GM23338 (cell line): ENCODE data around the gene XPC. TPM values are rescaled to one million over a fixed set of nuclear protein-coding genes. Genes with fewer than 3 reads are reported as not detected.

ENCODE experiments used
- ATAC-seq: fragments of 200-7000 bp; cut with Tn5 transposase; 3 replicates; pipeline ENCODE4 v1.9.1; 2020
- DNase-seq: peaks from one replicate; pipeline ENCODE4 v3.0.0-alpha.2; 2015; ENCODE audit warnings: low spot score
- H2AFZ ChIP-seq: fragments of 200-600 bp; sonication (generic); 2 replicates; pipeline ENCODE4 v1.8.0; 2016; ENCODE audit warnings: antibody characterized with exemption, mild to moderate bottlenecking, moderate library complexity
- H3F3A ChIP-seq: fragments of 200-600 bp; sonication (generic); replicated peaks from 2 replicates; pipeline ENCODE4 v1.8.0; 2017; ENCODE audit warnings: antibody characterized with exemption, mixed run types, low read depth
- H3K27ac ChIP-seq: fragments of 200-600 bp; sonication (generic); 2 replicates; pipeline ENCODE4 v1.6.1; 2016; ENCODE audit warnings: low read depth
- H3K27me3 ChIP-seq: fragments of 200-600 bp; sonication (generic); 2 replicates; pipeline ENCODE4 v1.8.0; 2016; ENCODE audit warnings: mild to moderate bottlenecking, mixed run types, moderate library complexity; ENCODE audit not compliant: insufficient read depth
- H3K36me3 ChIP-seq: fragments of 200-600 bp; sonication (generic); 2 replicates; pipeline ENCODE4 v1.8.0; 2016; ENCODE audit warnings: mild to moderate bottlenecking; ENCODE audit not compliant: insufficient read depth
- H3K4me1 ChIP-seq: fragments of 200-600 bp; sonication (generic); 2 replicates; pipeline ENCODE4 v1.8.0; 2016; ENCODE audit warnings: mild to moderate bottlenecking, moderate library complexity; ENCODE audit not compliant: insufficient read depth
- H3K4me2 ChIP-seq: fragments of 200-600 bp; sonication (generic); 2 replicates; pipeline ENCODE4 v1.7.1; 2017; ENCODE audit warnings: mixed run types
- H3K4me3 ChIP-seq: fragments of 200-600 bp; sonication (generic); 2 replicates; pipeline ENCODE4 v1.6.1; 2016; ENCODE audit warnings: mixed run types
- H3K79me2 ChIP-seq: fragments of 200-600 bp; sonication (generic); replicated peaks from 2 replicates; pipeline ENCODE4 v1.8.0; 2017; ENCODE audit warnings: mild to moderate bottlenecking; ENCODE audit not compliant: insufficient read depth
- H3K9me2 ChIP-seq: fragments of 200-600 bp; sonication (generic); 2 replicates; pipeline ENCODE4 v1.8.0; 2017; ENCODE audit not compliant: insufficient read depth
- H4K20me1 ChIP-seq: fragments of 200-600 bp; sonication (generic); replicated peaks from 2 replicates; pipeline ENCODE4 v1.8.0; 2017; ENCODE audit warnings: mild to moderate bottlenecking; ENCODE audit not compliant: insufficient read depth
- H3K27ac Mint-ChIP-seq: 2 replicates; pipeline ENCODE4 v1.8.0; 2020; ENCODE audit warnings: inconsistent platforms, mild to moderate bottlenecking, moderate library complexity, mixed read lengths
- H3K27me3 Mint-ChIP-seq: 3 replicates; pipeline ENCODE4 v1.8.0; 2022; ENCODE audit warnings: low read depth, mild to moderate bottlenecking, moderate library complexity, mixed read lengths, inconsistent platforms; ENCODE audit not compliant: insufficient read depth, poor library complexity
- H3K36me3 Mint-ChIP-seq: 3 replicates; pipeline ENCODE4 v1.8.0; 2021; ENCODE audit warnings: low read depth, mild to moderate bottlenecking, inconsistent platforms, moderate library complexity, mixed read lengths
- H3K4me1 Mint-ChIP-seq: 3 replicates; pipeline ENCODE4 v1.8.0; 2020; ENCODE audit warnings: mild to moderate bottlenecking, inconsistent platforms, mixed read lengths
- H3K4me3 Mint-ChIP-seq: 3 replicates; pipeline ENCODE4 v1.8.0; 2021; ENCODE audit warnings: moderate library complexity, mild to moderate bottlenecking, inconsistent platforms, mixed read lengths
- H3K9me3 Mint-ChIP-seq: 3 replicates; pipeline ENCODE4 v1.8.0; 2020; ENCODE audit warnings: moderate library complexity, mild to moderate bottlenecking, inconsistent platforms, mixed read lengths
- CREB1 ChIP-seq: fragments of 250-450 bp; sonication (Bioruptor Pico); IDR thresholded peaks from 2 replicates; pipeline ENCODE4 v1.5.0; 2020; ENCODE audit warnings: low read depth, mild to moderate bottlenecking, moderate library complexity
- EZH2phosphoT487 ChIP-seq: fragments of 200-600 bp; sonication (generic); IDR thresholded peaks from one replicate; pipeline ENCODE4 v1.8.1; 2018; ENCODE audit warnings: antibody characterized with exemption; ENCODE audit not compliant: unreplicated experiment
- JUNB ChIP-seq: IDR thresholded peaks from one replicate; pipeline ENCODE4 v1.6.1; 2016; ENCODE audit warnings: antibody characterized with exemption; ENCODE audit not compliant: unreplicated experiment
- NANOG ChIP-seq: IDR thresholded peaks from 2 replicates; pipeline ENCODE4 v1.6.1; 2016; ENCODE audit warnings: antibody characterized with exemption, borderline replicate concordance
- POLR2AphosphoS5 ChIP-seq: IDR thresholded peaks from 2 replicates; pipeline ENCODE4 v1.6.1; 2016; ENCODE audit warnings: antibody characterized with exemption, low read depth
- STAT1 ChIP-seq: IDR thresholded peaks from one replicate; pipeline ENCODE4 v1.6.1; 2016; ENCODE audit warnings: antibody characterized with exemption; ENCODE audit not compliant: unreplicated experiment
- ZNF114 ChIP-seq: fragments of 250-450 bp; sonication (Bioruptor Pico); IDR thresholded peaks from 2 replicates; pipeline ENCODE4 v1.5.0; 2020; ENCODE audit warnings: mild to moderate bottlenecking, moderate library complexity
- ZNF331 ChIP-seq: fragments of 250-450 bp; sonication (Bioruptor Pico); IDR thresholded peaks from 2 replicates; pipeline ENCODE4 v1.5.0; 2020; ENCODE audit warnings: low read depth, mild to moderate bottlenecking, moderate library complexity
- polyA plus RNA-seq: library from polyadenylated mRNA; unstranded; fragments of >200 nt; fragmentation: Nextera tagmentation; extraction: Ambion mirVana; gene quantifications from 2 replicates; pipeline ENCODE4 v1.2.1, GENCODE V29; 2016
- total RNA-seq: library from RNA; depleted of rRNA; stranded (reverse); fragments of >200 nt; shearing (Covaris generic); gene quantifications from 2 replicates; pipeline ENCODE4 v1.2.3, GENCODE V29; 2014
- TF ChIP-seq, protein P1 (sequence below), 2 experiments: fragments of 200-600 bp in 1 of 2; sonication (generic) in 1 of 2; conservative IDR thresholded peaks; 2 replicates each; pipeline versions ENCODE4 v1.5.1 to v1.6.1; 2016 to 2017; ENCODE audit warnings: antibody characterized with exemption in 2 of 2, low read depth in 2 of 2, mild to moderate bottlenecking in 2 of 2, moderate library complexity in 1 of 2
- TF ChIP-seq, protein P2 (sequence below): fragments of 250-450 bp; sonication (Bioruptor Pico); IDR thresholded peaks from 2 replicates; pipeline ENCODE4 v1.5.0; 2020; ENCODE audit warnings: mild to moderate bottlenecking, moderate library complexity
- TF ChIP-seq, protein P3 (sequence below): IDR thresholded peaks from one replicate; pipeline ENCODE4 v1.6.1; 2018; ENCODE audit warnings: antibody characterized with exemption; ENCODE audit not compliant: unreplicated experiment
- TF ChIP-seq, protein P4 (sequence below): IDR thresholded peaks from 2 replicates; pipeline ENCODE4 v1.6.1; 2016; ENCODE audit warnings: antibody characterized with exemption

Gene XPC
- total and polyA plus RNA-seq, 2 experiments from 2014 or later = 34.9 to 41.5 TPM

DNA sequence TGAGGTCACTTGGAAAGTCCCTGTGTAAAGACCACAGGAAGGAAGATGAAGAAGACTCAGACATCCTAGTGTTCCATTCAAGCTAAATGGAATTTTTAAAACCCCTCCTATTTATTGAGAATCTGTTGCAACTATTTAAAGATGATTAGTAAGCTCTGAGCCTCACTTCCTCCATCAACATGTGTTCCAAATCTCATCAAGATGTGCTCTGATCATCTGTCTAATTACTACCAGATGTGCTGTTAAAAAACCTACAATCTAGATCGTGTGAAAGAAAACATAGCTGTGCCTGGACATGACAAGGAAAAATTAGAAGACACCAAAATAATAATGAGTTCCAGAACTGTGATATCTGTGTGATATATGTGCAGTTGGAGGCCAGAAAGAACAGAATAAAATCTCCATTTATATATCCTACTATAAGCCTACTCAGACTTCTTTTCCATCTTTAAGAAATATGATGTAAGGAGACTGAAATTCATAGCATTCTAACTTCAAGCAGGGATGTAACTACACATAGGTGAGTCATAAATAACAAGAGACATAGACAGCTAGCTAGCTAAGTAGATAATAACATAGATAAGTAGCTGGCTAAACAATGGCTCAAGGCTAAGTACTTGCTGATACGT is 7.8 kb downstream of the XPC start (continued):
- TF ChIP-seq, protein P1, sequence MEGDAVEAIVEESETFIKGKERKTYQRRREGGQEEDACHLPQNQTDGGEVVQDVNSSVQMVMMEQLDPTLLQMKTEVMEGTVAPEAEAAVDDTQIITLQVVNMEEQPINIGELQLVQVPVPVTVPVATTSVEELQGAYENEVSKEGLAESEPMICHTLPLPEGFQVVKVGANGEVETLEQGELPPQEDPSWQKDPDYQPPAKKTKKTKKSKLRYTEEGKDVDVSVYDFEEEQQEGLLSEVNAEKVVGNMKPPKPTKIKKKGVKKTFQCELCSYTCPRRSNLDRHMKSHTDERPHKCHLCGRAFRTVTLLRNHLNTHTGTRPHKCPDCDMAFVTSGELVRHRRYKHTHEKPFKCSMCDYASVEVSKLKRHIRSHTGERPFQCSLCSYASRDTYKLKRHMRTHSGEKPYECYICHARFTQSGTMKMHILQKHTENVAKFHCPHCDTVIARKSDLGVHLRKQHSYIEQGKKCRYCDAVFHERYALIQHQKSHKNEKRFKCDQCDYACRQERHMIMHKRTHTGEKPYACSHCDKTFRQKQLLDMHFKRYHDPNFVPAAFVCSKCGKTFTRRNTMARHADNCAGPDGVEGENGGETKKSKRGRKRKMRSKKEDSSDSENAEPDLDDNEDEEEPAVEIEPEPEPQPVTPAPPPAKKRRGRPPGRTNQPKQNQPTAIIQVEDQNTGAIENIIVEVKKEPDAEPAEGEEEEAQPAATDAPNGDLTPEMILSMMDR (conservative IDR thresholded peaks at IDR 0.05; ENCODE audit: low read depth in 2 of 2) = no peak
- TF ChIP-seq NANOG (no peak), POLR2AphosphoS5 (no peak), JUNB (no peak)

DNA sequence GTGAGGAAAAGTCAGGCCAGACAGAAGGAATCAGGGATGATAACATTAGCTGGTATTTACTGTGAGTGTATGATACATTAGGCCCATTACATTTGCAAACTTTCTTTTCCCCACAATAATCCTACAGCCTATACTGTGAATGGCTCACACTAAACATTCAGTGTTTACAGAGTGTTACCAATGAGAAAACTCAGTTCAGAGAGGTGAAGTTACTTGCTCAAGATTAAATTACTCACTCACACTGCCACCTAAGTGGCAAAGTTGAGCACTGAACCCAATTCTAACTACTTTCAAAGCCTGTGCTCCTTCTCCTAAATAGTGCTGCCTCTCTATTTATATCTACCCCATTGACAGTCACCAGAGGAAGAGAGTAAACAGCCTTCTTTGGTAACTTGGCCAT is 8.5 kb downstream of the XPC start:
- H2AFZ ChIP-seq = no peak overlapping the region
- Mint-ChIP-seq H3K4me1 (no peaks in the 10 kb centered on the region), H3K4me3 (no peak overlapping the region), H3K9me3 (no peaks in the 10 kb centered on the region), H3K27me3 (peaks cover 2% of the 10 kb centered on the region), H3K27ac (no peak overlapping the region), H3K36me3 (peaks cover 66% of the 10 kb centered on the region)
- ATAC-seq = no peak
- H3K79me2 ChIP-seq = peaks cover 12% of the 10 kb centered on the region
- no peak for DNase-seq
- H3K27me3 ChIP-seq = no peaks in the 10 kb centered on the region
- no peak overlapping the region for H3K4me3 ChIP-seq
- no peaks in the 10 kb centered on the region for H3F3A ChIP-seq
- H3K4me2 ChIP-seq = no peak overlapping the region
- H3K9me2 ChIP-seq = no peaks in the 10 kb centered on the region
- H4K20me1 ChIP-seq = peaks cover 3% of the 10 kb centered on the region; the same call in 1 of the 2 replicates
- no peak overlapping the region for H3K27ac ChIP-seq
- H3K36me3 ChIP-seq = peaks cover 42% of the 10 kb centered on the region
- no peaks in the 10 kb centered on the region for H3K4me1 ChIP-seq
- TF ChIP-seq CREB1 (CRISPR knock-in tag) = no peak
- TF ChIP-seq, protein P2, sequence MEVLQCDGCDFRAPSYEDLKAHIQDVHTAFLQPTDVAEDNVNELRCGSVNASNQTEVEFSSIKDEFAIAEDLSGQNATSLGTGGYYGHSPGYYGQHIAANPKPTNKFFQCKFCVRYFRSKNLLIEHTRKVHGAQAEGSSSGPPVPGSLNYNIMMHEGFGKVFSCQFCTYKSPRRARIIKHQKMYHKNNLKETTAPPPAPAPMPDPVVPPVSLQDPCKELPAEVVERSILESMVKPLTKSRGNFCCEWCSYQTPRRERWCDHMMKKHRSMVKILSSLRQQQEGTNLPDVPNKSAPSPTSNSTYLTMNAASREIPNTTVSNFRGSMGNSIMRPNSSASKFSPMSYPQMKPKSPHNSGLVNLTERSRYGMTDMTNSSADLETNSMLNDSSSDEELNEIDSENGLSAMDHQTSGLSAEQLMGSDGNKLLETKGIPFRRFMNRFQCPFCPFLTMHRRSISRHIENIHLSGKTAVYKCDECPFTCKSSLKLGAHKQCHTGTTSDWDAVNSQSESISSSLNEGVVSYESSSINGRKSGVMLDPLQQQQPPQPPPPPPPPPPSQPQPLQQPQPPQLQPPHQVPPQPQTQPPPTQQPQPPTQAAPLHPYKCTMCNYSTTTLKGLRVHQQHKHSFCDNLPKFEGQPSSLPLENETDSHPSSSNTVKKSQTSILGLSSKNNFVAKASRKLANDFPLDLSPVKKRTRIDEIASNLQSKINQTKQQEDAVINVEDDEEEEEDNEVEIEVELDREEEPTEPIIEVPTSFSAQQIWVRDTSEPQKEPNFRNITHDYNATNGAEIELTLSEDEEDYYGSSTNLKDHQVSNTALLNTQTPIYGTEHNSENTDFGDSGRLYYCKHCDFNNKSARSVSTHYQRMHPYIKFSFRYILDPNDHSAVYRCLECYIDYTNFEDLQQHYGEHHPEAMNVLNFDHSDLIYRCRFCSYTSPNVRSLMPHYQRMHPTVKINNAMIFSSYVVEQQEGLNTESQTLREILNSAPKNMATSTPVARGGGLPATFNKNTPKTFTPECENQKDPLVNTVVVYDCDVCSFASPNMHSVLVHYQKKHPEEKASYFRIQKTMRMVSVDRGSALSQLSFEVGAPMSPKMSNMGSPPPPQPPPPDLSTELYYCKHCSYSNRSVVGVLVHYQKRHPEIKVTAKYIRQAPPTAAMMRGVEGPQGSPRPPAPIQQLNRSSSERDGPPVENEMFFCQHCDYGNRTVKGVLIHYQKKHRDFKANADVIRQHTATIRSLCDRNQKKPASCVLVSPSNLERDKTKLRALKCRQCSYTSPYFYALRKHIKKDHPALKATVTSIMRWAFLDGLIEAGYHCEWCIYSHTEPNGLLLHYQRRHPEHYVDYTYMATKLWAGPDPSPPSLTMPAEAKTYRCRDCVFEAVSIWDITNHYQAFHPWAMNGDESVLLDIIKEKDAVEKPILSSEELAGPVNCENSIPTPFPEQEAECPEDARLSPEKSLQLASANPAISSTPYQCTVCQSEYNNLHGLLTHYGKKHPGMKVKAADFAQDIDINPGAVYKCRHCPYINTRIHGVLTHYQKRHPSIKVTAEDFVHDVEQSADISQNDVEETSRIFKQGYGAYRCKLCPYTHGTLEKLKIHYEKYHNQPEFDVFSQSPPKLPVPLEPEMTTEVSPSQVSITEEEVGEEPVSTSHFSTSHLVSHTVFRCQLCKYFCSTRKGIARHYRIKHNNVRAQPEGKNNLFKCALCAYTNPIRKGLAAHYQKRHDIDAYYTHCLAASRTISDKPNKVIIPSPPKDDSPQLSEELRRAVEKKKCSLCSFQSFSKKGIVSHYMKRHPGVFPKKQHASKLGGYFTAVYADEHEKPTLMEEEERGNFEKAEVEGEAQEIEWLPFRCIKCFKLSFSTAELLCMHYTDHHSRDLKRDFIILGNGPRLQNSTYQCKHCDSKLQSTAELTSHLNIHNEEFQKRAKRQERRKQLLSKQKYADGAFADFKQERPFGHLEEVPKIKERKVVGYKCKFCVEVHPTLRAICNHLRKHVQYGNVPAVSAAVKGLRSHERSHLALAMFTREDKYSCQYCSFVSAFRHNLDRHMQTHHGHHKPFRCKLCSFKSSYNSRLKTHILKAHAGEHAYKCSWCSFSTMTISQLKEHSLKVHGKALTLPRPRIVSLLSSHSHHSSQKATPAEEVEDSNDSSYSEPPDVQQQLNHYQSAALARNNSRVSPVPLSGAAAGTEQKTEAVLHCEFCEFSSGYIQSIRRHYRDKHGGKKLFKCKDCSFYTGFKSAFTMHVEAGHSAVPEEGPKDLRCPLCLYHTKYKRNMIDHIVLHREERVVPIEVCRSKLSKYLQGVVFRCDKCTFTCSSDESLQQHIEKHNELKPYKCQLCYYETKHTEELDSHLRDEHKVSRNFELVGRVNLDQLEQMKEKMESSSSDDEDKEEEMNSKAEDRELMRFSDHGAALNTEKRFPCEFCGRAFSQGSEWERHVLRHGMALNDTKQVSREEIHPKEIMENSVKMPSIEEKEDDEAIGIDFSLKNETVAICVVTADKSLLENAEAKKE (CRISPR knock-in tag) = no peak
- TF ChIP-seq JUNB = no peak
- TF ChIP-seq, protein P3, sequence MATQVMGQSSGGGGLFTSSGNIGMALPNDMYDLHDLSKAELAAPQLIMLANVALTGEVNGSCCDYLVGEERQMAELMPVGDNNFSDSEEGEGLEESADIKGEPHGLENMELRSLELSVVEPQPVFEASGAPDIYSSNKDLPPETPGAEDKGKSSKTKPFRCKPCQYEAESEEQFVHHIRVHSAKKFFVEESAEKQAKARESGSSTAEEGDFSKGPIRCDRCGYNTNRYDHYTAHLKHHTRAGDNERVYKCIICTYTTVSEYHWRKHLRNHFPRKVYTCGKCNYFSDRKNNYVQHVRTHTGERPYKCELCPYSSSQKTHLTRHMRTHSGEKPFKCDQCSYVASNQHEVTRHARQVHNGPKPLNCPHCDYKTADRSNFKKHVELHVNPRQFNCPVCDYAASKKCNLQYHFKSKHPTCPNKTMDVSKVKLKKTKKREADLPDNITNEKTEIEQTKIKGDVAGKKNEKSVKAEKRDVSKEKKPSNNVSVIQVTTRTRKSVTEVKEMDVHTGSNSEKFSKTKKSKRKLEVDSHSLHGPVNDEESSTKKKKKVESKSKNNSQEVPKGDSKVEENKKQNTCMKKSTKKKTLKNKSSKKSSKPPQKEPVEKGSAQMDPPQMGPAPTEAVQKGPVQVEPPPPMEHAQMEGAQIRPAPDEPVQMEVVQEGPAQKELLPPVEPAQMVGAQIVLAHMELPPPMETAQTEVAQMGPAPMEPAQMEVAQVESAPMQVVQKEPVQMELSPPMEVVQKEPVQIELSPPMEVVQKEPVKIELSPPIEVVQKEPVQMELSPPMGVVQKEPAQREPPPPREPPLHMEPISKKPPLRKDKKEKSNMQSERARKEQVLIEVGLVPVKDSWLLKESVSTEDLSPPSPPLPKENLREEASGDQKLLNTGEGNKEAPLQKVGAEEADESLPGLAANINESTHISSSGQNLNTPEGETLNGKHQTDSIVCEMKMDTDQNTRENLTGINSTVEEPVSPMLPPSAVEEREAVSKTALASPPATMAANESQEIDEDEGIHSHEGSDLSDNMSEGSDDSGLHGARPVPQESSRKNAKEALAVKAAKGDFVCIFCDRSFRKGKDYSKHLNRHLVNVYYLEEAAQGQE = no peak
- TF ChIP-seq, protein P4, sequence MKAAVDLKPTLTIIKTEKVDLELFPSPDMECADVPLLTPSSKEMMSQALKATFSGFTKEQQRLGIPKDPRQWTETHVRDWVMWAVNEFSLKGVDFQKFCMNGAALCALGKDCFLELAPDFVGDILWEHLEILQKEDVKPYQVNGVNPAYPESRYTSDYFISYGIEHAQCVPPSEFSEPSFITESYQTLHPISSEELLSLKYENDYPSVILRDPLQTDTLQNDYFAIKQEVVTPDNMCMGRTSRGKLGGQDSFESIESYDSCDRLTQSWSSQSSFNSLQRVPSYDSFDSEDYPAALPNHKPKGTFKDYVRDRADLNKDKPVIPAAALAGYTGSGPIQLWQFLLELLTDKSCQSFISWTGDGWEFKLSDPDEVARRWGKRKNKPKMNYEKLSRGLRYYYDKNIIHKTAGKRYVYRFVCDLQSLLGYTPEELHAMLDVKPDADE = no peak
- no peak for TF ChIP-seq POLR2AphosphoS5
- TF ChIP-seq EZH2phosphoT487 = no peak
- no peak for TF ChIP-seq STAT1
- no peak for TF ChIP-seq NANOG
- TF ChIP-seq ZNF331 (CRISPR knock-in tag) = no peak
- TF ChIP-seq ZNF114 (CRISPR knock-in tag) = no peak
